Coronary artery (tissue), 2 donors: ENCODE data around the gene HS6ST2.

Source experiments
- DNase-seq: peaks from one replicate; pipeline ENCODE4 v3.0.0-alpha.2; 2017; ENCODE audit warnings: low spot score
- H3K27ac ChIP-seq, 2 donors: fragments of 200-600 bp; sonication (generic); one replicate each; pipeline ENCODE4 v1.5.1; 2016 to 2019
- H3K4me3 ChIP-seq: fragments of 200-600 bp; sonication (generic); 2 replicates; pipeline ENCODE4 v1.5.1; 2016; ENCODE audit warnings: mild to moderate bottlenecking, moderate library complexity
- TF ChIP-seq, protein P1 (sequence below): fragments of 200-600 bp; sonication (generic); IDR thresholded peaks from one replicate; pipeline ENCODE4 v1.5.1; 2019; ENCODE audit warnings: antibody characterized with exemption

The HS6ST2 gene

GRCh38 chrX:132648895-132649294 is 309.5 kb downstream of the HS6ST2 start:
- DNase-seq: no peak
- Histone ChIP-seq H3K27ac (no peak overlapping the region), H3K4me3 (no peak overlapping the region)
- TF ChIP-seq, protein P1, sequence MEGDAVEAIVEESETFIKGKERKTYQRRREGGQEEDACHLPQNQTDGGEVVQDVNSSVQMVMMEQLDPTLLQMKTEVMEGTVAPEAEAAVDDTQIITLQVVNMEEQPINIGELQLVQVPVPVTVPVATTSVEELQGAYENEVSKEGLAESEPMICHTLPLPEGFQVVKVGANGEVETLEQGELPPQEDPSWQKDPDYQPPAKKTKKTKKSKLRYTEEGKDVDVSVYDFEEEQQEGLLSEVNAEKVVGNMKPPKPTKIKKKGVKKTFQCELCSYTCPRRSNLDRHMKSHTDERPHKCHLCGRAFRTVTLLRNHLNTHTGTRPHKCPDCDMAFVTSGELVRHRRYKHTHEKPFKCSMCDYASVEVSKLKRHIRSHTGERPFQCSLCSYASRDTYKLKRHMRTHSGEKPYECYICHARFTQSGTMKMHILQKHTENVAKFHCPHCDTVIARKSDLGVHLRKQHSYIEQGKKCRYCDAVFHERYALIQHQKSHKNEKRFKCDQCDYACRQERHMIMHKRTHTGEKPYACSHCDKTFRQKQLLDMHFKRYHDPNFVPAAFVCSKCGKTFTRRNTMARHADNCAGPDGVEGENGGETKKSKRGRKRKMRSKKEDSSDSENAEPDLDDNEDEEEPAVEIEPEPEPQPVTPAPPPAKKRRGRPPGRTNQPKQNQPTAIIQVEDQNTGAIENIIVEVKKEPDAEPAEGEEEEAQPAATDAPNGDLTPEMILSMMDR: no peak

GRCh38 chrX:132639446-132639845 is 319.0 kb downstream of the HS6ST2 start:
- TF ChIP-seq, protein P1: no peak
- H3K27ac ChIP-seq: no peak overlapping the region
- no peak for DNase-seq
- no peak overlapping the region for H3K4me3 ChIP-seq

DNA sequence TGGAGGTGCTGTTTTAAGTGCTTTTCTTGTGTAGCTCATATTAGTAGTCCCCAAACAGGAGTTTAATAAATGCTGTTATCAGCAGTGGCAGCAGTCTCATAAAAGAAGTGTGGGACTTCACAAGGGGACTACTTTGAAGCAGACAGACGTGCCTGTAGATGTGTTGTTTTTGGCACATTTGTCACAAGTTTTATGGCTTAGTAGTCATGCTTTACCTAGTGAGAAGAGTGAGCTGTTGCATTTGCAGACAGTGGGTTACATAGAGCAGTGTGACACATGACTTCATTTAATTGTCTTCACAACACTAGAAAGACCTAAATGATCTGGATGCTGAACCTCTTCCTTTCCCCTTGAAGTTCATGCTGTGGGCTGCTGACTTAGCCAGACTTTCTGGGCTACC is 320.1 kb downstream of the HS6ST2 start:
- no peak for DNase-seq
- H3K27ac ChIP-seq: no peak overlapping the region
- no peak overlapping the region for H3K4me3 ChIP-seq
- TF ChIP-seq, protein P1: no peak

DNA sequence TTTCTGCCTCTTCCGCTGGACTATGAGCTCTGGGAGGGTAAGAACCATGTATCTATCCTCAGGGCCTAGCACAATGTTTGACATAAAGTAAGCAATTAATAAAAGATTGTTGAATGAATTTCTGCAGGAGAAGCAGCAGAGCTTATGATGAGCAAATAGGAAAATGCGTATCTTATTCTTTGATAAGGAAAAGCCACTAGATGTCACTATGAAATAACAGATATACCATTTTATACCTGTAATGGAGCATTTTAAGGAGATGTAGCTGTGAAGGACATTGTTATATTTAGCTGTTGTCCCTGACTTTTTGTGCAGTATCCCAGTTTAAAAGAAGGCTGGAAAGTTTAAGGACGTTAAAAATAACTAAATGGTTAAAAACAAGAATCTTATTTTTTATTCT is 322.3 kb downstream of the HS6ST2 start:
- H3K4me3 ChIP-seq: no peak overlapping the region
- no peak for DNase-seq
- TF ChIP-seq, protein P1: no peak
- H3K27ac ChIP-seq: no peak overlapping the region

- DNase-seq: no peak
- TF ChIP-seq, protein P1: no peak
- H3K27ac ChIP-seq: no peak overlapping the region
- no peak overlapping the region for H3K4me3 ChIP-seq
Observed at GRCh38 chrX:132634521-132634920, 323.9 kb downstream of the HS6ST2 start.

- Histone ChIP-seq H3K27ac (no peak overlapping the region), H3K4me3 (no peak overlapping the region)
- DNase-seq: no peak
- TF ChIP-seq, protein P1: peak; percentile 37
Observed at GRCh38 chrX:132631579-132632232, 326.7 kb downstream of the HS6ST2 start.

DNA sequence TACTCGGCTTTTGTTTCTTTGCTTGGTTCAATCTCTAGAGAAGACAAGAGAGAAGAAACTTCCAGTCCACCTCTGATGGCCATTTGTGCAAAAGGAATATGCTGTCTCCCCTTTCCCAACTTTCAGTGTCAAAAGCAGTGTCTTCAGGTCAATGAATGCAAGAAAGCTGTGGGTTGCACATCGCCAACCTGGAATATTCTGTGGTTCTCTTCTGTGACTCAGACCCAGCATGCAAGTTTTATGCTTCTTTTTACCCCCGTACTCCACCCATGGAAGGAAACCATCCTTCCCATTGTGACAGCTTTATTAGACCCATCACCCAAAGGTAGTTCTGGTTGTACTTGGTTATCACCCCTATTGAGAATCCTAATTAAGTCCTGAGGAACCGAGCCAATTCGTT is 334.0 kb downstream of the HS6ST2 start:
- Histone ChIP-seq H3K4me3 (no peak overlapping the region), H3K27ac (no peak overlapping the region)
- DNase-seq: no peak
- TF ChIP-seq, protein P1: no peak
